Measurements from ENCODE around the gene GPR39.

DNA sequence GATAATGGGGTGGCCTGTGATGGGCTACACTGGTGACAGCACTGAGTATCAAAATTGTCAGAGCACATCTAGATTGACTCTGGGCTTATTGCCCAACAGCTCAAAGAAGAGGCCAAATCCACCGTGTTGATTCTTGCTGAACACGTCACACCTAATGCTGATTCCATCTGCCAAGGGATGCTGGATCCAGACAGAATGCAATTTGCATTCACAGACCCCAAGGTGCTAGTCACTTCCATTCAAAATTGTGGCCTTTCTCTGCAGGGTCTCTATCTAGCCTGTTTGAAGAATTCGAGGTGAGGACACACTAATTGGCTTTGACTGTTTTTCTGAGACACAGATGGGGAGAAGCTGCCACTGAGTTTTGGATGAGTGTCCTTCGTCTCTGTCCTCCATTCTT is 13.5 kb upstream of the GPR39 start:
- no peak for TF ChIP-seq POLR2A (IDR thresholded peaks at IDR 0.05)
- no peak for TF ChIP-seq EP300 (IDR thresholded peaks at IDR 0.05)
- TF ChIP-seq, protein P1, sequence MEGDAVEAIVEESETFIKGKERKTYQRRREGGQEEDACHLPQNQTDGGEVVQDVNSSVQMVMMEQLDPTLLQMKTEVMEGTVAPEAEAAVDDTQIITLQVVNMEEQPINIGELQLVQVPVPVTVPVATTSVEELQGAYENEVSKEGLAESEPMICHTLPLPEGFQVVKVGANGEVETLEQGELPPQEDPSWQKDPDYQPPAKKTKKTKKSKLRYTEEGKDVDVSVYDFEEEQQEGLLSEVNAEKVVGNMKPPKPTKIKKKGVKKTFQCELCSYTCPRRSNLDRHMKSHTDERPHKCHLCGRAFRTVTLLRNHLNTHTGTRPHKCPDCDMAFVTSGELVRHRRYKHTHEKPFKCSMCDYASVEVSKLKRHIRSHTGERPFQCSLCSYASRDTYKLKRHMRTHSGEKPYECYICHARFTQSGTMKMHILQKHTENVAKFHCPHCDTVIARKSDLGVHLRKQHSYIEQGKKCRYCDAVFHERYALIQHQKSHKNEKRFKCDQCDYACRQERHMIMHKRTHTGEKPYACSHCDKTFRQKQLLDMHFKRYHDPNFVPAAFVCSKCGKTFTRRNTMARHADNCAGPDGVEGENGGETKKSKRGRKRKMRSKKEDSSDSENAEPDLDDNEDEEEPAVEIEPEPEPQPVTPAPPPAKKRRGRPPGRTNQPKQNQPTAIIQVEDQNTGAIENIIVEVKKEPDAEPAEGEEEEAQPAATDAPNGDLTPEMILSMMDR (IDR thresholded peaks at IDR 0.05): no peak

Data from upper lobe of left lung (tissue), 4 donors.